ENCODE data around the gene MTCL3.

GRCh38 chr6:127446356-127446755 is 72.8 kb downstream of the MTCL3 start:
- TF ChIP-seq, protein P1, sequence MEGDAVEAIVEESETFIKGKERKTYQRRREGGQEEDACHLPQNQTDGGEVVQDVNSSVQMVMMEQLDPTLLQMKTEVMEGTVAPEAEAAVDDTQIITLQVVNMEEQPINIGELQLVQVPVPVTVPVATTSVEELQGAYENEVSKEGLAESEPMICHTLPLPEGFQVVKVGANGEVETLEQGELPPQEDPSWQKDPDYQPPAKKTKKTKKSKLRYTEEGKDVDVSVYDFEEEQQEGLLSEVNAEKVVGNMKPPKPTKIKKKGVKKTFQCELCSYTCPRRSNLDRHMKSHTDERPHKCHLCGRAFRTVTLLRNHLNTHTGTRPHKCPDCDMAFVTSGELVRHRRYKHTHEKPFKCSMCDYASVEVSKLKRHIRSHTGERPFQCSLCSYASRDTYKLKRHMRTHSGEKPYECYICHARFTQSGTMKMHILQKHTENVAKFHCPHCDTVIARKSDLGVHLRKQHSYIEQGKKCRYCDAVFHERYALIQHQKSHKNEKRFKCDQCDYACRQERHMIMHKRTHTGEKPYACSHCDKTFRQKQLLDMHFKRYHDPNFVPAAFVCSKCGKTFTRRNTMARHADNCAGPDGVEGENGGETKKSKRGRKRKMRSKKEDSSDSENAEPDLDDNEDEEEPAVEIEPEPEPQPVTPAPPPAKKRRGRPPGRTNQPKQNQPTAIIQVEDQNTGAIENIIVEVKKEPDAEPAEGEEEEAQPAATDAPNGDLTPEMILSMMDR (IDR thresholded peaks at IDR 0.05) = no peak
- TF ChIP-seq POLR2A (IDR thresholded peaks at IDR 0.05) = no peak

Data from heart left ventricle (tissue), 13 donors.